H1 (cell line): ENCODE measurements around the gene MIPOL1. TPM values are rescaled to one million over a fixed set of nuclear protein-coding genes. Genes with fewer than 3 reads are reported as not detected.

ENCODE experiments used
- CBX8 ChIP-seq: fragments of 300-800, 300-1000 bp; sonication (generic); IDR thresholded peaks from 2 replicates; pipeline ENCODE4 v1.7.1; 2016; ENCODE audit warnings: low read depth, low read length, borderline replicate concordance
- CREB1 ChIP-seq: IDR thresholded peaks from 2 replicates; pipeline ENCODE4 v1.6.1; 2012; ENCODE audit warnings: inconsistent platforms
- EGR1 ChIP-seq: IDR thresholded peaks from 2 replicates; pipeline ENCODE4 v1.6.1; 2011; ENCODE audit warnings: low read depth, low read length, borderline replicate concordance
- NRF1 ChIP-seq: IDR thresholded peaks from 2 replicates; pipeline ENCODE4 v1.6.1; 2011; ENCODE audit warnings: mild to moderate bottlenecking, low read depth, low read length, improper control_type of control experiment
- RAD21 ChIP-seq, 2 experiments: IDR thresholded peaks in 1 of 2; conservative IDR thresholded peaks in 1 of 2; 2 replicates each; pipeline ENCODE4 v1.6.1; 2011; ENCODE audit warnings: low read depth in 2 of 2, low read length in 2 of 2, improper control_type of control experiment in 1 of 2, inconsistent platforms in 1 of 2, mild to moderate bottlenecking in 1 of 2, moderate library complexity in 1 of 2
- RXRA ChIP-seq: IDR thresholded peaks from 2 replicates; pipeline ENCODE4 v1.6.1; 2011; ENCODE audit warnings: low read depth, mild to moderate bottlenecking, low read length, moderate library complexity; ENCODE audit not compliant: insufficient read depth
- SIX5 ChIP-seq: IDR thresholded peaks from 2 replicates; pipeline ENCODE4 v1.6.1; 2011; ENCODE audit warnings: mild to moderate bottlenecking, low read depth, low read length
- SP4 ChIP-seq: IDR thresholded peaks from 2 replicates; pipeline ENCODE4 v1.6.1; 2012; ENCODE audit warnings: low read length, inconsistent platforms
- polyA plus RNA-seq, 7 experiments: library from polyadenylated mRNA; depleted of rRNA in 3 of 7; stranded (reverse) in 5 of 7; unstranded in 2 of 7; fragments of >200 nt in 5 of 7; fragments of 200-250 nt in 2 of 7; gene quantifications; 1 replicate in 5 of 7; 2 replicates in 1 of 7; 4 replicates in 1 of 7; pipeline versions ENCODE4 v1.2.1 to v1.2.3, GENCODE V29; 2011 to 2013; ENCODE audit warnings: missing spikeins in 2 of 7, mixed read lengths in 2 of 7
- total RNA-seq: library from RNA; stranded (reverse); fragmentation: NEBNext Ultra II Directional; extraction: Animal tissue kit (Norgen Biotek cat#: 25700); gene quantifications from 2 replicates; pipeline ENCODE4 v1.2.1, GENCODE V29; 2021

The MIPOL1 gene
- total and polyA plus RNA-seq, 2 of the 8 experiments (the other 6 are each of a cell fraction or from before 2014, with no cell fraction given), result 2.8 to 23.9 TPM

DNA sequence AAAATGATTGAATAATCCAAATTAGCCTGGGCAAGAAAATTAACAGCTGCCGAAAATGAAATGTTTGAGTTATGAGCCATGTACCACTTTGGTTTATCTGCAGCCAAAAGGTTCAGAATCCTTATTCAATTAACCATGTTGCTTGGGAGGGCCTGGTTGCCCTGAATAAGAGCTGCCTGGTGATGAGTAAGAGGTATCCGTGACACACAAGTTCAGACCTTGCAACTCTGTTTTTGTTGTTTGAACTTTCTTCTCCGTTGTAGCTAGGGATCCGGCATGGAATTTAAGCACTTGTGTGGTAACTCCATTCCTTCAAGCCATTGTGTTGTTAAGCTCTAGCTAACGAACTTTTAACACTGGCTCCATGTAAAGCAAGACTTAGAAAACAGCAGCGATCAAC lies 361.6 kb downstream of the MIPOL1 start (continued):
- TF ChIP-seq RXRA (no peak), RAD21 (IDR thresholded peaks at IDR 0.05 in 1 of 2, conservative IDR thresholded peaks at IDR 0.05 in 1 of 2; ENCODE audit: low read depth in 2 of 2, low read length in 2 of 2) (no peak), NRF1 (no peak), SIX5 (no peak), SP4 (no peak), EGR1 (no peak), CBX8 (no peak), CREB1 (no peak)
- TF ChIP-seq, all 59 proteins: peak for 0
